K562 treated with DMSO at 1 percent for 48 hours (cell line): ENCODE results near the gene MRPL11. TPM values are rescaled to one million over a fixed set of nuclear protein-coding genes. Genes with fewer than 3 reads are reported as not detected.

ENCODE experiments used
- total RNA-seq: library from RNA; unstranded; fragments of 300-600 nt; gene quantifications from 2 replicates; pipeline ENCODE4 v1.2.3, GENCODE V29; 2022; ENCODE audit warnings: low replicate concordance; ENCODE audit errors: extremely low read depth

Gene MRPL11
- not detected in 2 replicates for total RNA-seq

DNA sequence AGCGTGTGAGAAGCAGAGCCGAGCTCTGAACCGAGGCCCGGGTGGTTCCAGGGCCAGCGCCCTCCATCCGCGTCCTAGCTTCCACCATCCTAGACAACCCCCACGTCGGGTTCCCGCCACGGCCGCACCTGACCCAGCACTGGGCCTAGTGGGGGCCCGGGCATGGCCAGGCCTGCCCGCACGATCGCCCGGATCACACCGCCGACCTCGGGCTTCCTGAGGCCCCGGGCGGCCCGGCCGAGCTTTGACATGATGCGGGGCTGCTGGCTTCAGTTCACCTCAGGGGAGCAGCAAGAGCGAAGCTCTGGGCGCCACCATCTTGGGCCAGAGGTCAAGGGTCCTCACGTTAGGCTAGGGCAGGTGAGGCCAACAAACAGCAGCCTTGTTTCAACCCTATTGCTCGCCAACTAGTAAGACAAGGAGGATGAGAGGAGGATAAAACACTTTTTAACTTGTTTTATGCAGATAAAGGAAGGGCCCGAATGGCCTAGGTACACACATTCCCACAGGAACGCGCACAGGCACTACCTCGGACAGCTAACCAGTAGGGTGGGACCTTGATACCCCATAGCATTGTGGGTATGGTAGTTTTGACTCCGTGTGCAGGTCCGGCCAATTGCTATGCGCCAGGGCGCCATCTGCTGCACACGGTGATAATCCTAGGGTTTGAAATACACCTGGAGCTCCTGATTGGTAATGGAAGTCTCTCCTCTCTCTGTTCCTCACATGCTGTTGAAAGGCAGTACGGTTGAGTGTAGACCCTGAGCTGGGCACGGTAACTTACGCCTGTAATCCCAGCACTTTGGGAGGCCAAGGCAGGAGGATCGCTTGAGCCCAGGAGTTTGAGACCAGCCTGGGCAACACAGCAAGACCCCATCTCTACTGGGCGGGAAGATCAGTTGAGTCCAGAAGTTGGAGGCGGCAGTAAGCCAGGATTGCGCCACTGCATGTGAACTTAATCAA, at the start of gene MRPL11:
MRPL11 (minus strand) TSS at position 345 of the 963 bp plus-strand sequence; CDS start at position 251, 94 bp downstream.

DNA sequence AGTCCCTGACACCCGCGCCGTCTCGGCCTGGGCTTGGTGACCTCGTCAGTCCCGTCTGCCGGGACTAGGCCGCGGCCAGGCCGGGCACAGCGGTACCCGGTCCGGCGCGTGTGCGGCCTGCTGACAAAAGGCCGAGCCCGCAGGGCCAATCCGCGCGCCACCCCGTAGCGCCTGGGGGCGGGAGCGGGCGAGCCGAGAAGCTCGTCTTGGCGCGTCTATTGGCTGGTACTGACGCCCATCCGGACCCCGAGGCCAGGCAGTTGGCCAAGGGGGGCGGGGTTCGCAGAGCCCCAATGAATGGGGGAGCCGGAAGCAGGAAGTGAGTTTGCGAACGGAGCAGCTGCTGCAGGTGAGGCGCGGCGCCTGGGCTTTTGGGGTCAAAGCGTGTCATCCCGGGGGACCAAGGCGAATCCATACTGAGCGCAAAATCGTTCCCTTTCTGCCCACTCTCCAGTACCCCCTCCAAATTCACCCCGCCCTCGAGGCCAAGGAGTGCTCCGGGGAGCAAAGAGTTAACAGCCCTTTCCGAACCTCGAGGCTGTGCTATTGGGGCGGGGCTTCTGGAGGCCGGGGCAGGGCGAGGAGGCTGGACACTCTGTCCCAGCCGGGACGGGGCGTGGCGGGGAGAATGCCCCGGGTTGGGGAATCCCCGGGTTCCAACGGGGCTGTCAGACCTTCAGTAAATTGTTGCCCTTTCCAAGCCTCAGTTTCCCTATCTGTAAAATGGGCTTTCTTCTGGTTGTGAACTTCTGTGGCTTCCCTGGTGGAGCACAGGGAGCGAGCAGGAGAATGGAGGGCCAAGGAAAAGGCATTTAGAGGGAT, 41.7 kb upstream of the MRPL11 start, which contains the start of gene DPP3:
DPP3 (plus strand) TSS at position 318 of the 822 bp plus-strand sequence. CDS start 1,767 bp downstream, outside the sequence.

DNA sequence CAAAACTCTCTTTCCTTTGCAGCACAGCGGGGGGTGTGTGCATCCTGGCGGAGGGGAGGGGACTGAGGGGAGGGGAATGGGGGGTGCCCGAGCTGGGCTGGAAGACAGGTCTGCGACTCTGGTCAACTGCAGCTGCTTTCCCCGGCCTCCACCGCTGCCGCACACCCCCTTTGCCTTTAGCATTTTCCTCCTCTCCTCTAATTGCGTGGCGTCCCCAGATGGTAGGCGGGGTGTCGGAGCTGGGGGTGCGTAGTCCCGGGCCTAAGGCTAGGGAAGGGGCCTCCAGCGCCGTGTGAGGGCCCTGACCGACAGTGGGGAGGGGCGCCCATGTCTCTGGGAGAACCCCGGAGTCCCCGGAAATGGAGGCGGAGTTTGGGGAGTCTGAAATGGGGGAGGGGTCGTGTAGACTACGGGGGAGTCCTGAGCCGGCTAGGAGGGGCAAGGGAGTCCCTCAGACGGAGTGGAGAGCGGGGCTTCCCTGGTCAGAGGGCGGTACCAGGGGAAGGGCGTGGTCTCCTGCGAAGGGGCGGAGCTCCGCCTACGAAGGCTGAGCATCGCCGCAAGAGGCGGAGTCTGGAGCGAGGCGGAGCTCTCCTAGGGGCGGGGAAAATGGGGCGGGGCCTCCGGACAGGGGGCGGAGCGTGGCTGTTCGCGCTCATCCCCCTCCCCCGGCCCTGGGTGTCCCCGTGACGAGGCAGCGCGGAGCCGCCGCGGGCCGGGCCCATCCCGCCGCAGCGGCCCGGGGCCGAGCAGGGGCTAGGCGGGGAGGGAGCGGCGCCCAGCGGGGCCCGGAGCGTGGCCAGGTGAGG, 27.8 kb upstream of the MRPL11 start, which contains the start of gene PELI3:
PELI3 (plus strand) TSS at position 681 of the 809 bp plus-strand sequence. CDS start 1,224 bp downstream, outside the sequence.

DNA sequence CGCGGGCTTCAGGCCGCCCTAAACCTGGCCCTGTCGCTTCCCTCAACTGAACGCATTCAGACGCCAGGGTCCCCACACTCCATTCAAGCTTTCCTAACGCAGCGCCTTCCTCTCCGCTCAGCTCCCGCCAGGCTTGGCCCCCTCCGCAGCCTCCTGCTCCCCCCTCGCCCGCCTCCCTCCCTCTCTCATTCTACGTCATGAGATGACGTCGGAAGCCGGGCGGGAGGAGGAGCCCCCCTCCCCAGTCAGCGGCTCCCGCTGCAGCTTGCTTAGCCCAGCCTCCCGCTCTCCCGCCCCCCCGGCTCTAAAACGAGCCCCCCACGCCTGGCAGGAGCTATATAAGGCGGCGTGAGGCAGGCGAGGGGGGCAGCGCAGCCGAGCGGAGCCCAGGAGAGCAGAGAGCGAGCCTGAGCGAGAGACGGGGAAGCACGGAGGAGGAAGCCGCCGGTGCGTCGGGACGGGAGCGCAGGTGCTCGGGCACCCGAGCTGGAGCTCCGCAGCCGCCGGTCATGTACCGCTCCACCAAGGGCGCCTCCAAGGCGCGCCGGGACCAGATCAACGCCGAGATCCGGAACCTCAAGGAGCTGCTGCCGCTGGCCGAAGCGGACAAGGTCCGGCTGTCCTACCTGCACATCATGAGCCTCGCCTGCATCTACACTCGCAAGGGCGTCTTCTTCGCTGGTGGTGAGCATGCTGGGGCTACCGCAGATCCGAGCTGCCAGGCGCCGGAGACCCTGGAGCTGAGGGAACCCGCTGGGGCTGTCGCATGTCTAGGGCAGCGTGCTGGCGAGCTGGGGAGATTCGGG, 17.8 kb downstream of the MRPL11 start, which contains the start of gene NPAS4:
NPAS4 (plus strand) TSS at position 365 of the 806 bp plus-strand sequence; CDS start at position 510, 145 bp downstream.

Other genes with a start within 250 kb of the MRPL11 start
- not detected in 2 replicates for gene KLC2, start 181.1 kb downstream of the MRPL11 start, total RNA-seq
- 266 TPM in 1 of 2 replicates, not detected in the other for gene RAB1B, start 170.2 kb downstream of the MRPL11 start, total RNA-seq
- not detected in 2 replicates for gene CNIH2, start 160.7 kb downstream of the MRPL11 start, total RNA-seq
- gene YIF1A, start 149.7 kb downstream of the MRPL11 start, total RNA-seq = not detected in 2 replicates
- not detected in 2 replicates for gene TMEM151A, start 147.0 kb downstream of the MRPL11 start, total RNA-seq
- gene CD248, start 121.8 kb downstream of the MRPL11 start, total RNA-seq = not detected in 2 replicates
- gene RIN1, start 102.4 kb downstream of the MRPL11 start, total RNA-seq = not detected in 2 replicates
- not detected in 2 replicates for gene BRMS1, start 93.7 kb downstream of the MRPL11 start, total RNA-seq
- gene B4GAT1, start 91.2 kb downstream of the MRPL11 start, total RNA-seq = not detected in 2 replicates
- gene SLC29A2, start 67.1 kb downstream of the MRPL11 start, total RNA-seq = not detected in 2 replicates
- not detected in 2 replicates for gene NPAS4, start 17.8 kb downstream of the MRPL11 start, total RNA-seq
- gene PELI3, start 28.1 kb upstream of the MRPL11 start, total RNA-seq = not detected in 2 replicates
- gene DPP3, start 41.6 kb upstream of the MRPL11 start, total RNA-seq = not detected in 2 replicates
- not detected in 2 replicates for gene BBS1, start 71.8 kb upstream of the MRPL11 start, total RNA-seq
- not detected in 2 replicates for gene ZDHHC24, start 107.2 kb upstream of the MRPL11 start, total RNA-seq
- not detected in 2 replicates for gene ACTN3, start 108.1 kb upstream of the MRPL11 start, total RNA-seq
- not detected in 2 replicates for gene CTSF, start 129.8 kb upstream of the MRPL11 start, total RNA-seq
- gene CCDC87, start 154.2 kb upstream of the MRPL11 start, total RNA-seq = not detected in 2 replicates
- not detected in 2 replicates for gene CCS, start 154.3 kb upstream of the MRPL11 start, total RNA-seq
- not detected in 2 replicates for gene RBM14, start 177.8 kb upstream of the MRPL11 start, total RNA-seq
- not detected in 2 replicates for gene RBM4, start 199.9 kb upstream of the MRPL11 start, total RNA-seq
- gene RBM4B, start 239.0 kb upstream of the MRPL11 start, total RNA-seq = not detected in 2 replicates